Endodermal cell (in vitro differentiated cells): ENCODE results near the gene RSBN1. TPM values are rescaled to one million over a fixed set of nuclear protein-coding genes. Genes with fewer than 3 reads are reported as not detected.

ENCODE experiments used
- DNase-seq: peaks from one replicate; pipeline ENCODE4 v3.0.0-alpha.2; 2017
- H3K27ac ChIP-seq: 2 replicates; pipeline ENCODE4 v1.5.1; 2013; ENCODE audit warnings: mild to moderate bottlenecking, low read depth, low read length, moderate library complexity
- H3K27me3 ChIP-seq: 2 replicates; pipeline ENCODE4 v1.6.1; 2013; ENCODE audit warnings: mild to moderate bottlenecking, low read length, moderate library complexity; ENCODE audit not compliant: insufficient read depth, control insufficient read depth, poor library complexity, severe bottlenecking
- H3K36me3 ChIP-seq: 2 replicates; pipeline ENCODE4 v1.7.0; 2013; ENCODE audit warnings: mild to moderate bottlenecking, low read length, moderate library complexity; ENCODE audit not compliant: control insufficient read depth, insufficient read depth
- H3K4me1 ChIP-seq: one replicate; pipeline ENCODE4 v1.7.0; 2013; ENCODE audit warnings: low read length; ENCODE audit not compliant: control insufficient read depth, insufficient read depth
- H3K4me3 ChIP-seq: 2 replicates; pipeline ENCODE4 v1.5.1; 2013; ENCODE audit warnings: mild to moderate bottlenecking, low read length, moderate library complexity
- H3K9ac ChIP-seq: 2 replicates; pipeline ENCODE4 v1.6.1; 2013; ENCODE audit warnings: mild to moderate bottlenecking, low read length, moderate library complexity; ENCODE audit not compliant: poor library complexity, severe bottlenecking; ENCODE audit errors: extremely low read depth
- H3K9me3 ChIP-seq: 2 replicates; pipeline ENCODE4 v1.6.1; 2013; ENCODE audit warnings: mild to moderate bottlenecking, low read length, moderate library complexity; ENCODE audit not compliant: control insufficient read depth
- H3K27ac Mint-ChIP-seq: 2 replicates; pipeline ENCODE4 v1.8.0; 2020; ENCODE audit warnings: mixed read lengths
- H3K27me3 Mint-ChIP-seq: 2 replicates; pipeline ENCODE4 v1.8.0; 2021; ENCODE audit warnings: mild to moderate bottlenecking, mixed read lengths; ENCODE audit not compliant: insufficient read depth
- H3K36me3 Mint-ChIP-seq: 2 replicates; pipeline ENCODE4 v1.8.0; 2020; ENCODE audit warnings: low read depth, mixed read lengths
- H3K4me1 Mint-ChIP-seq: 2 replicates; pipeline ENCODE4 v1.8.0; 2020; ENCODE audit warnings: mixed read lengths
- H3K4me3 Mint-ChIP-seq: 2 replicates; pipeline ENCODE4 v1.8.0; 2020; ENCODE audit warnings: mild to moderate bottlenecking, moderate library complexity, mixed read lengths
- H3K9me3 Mint-ChIP-seq: 2 replicates; pipeline ENCODE4 v1.8.0; 2020; ENCODE audit warnings: mild to moderate bottlenecking, mixed read lengths
- CTCF ChIP-seq: fragments of 200-600 bp; sonication (generic); conservative IDR thresholded peaks from 2 replicates; pipeline ENCODE4 v1.5.0; 2021; ENCODE audit warnings: antibody characterized with exemption, mild to moderate bottlenecking
- WGBS, 2 experiments: methylation state at CpG; one replicate each; pipeline versions ENCODE4 v1.1.5 to v1.1.7; 2013; ENCODE audit warnings: missing lambda C conversion rate in 2 of 2, mixed read lengths in 1 of 2; ENCODE audit not compliant: insufficient coverage in 1 of 2, insufficient read length in 1 of 2; 5-methylcytosine and 5-hydroxymethylcytosine counted together
- total RNA-seq, 2 donors: library from RNA; stranded (reverse); fragmentation: NEBNext Ultra II Directional in 1 of 2; extraction: Animal tissue kit (Norgen Biotek cat#: 25700) in 1 of 2; gene quantifications; 2 replicates in 1 of 2; 3 replicates in 1 of 2; pipeline ENCODE4 v1.2.1, GENCODE V29; 2021

RSBN1 gene
- total RNA-seq, 2 donors from 2014 or later = 13.7 to 17.5 TPM

- TF ChIP-seq CTCF = no peak
- no peak overlapping the region for H3K4me3 Mint-ChIP-seq
Measured at GRCh38 chr1:113857776-113858175, 45.5 kb upstream of the RSBN1 start.

GRCh38 chr1:113856401-113856790 lies 44.1 kb upstream of the RSBN1 start:
- Histone ChIP-seq H3K9ac (no peak overlapping the region), H3K27me3 (no peaks in the 10 kb centered on the region), H3K4me1 (no peaks in the 10 kb centered on the region), H3K4me3 (no peak overlapping the region), H3K36me3 (no peaks in the 10 kb centered on the region), H3K9me3 (no peaks in the 10 kb centered on the region), H3K27ac (no peak overlapping the region)
- no peaks in the 10 kb centered on the region for H3K27me3 Mint-ChIP-seq
- TF ChIP-seq CTCF = no peak
- no peak overlapping the region for H3K4me3 Mint-ChIP-seq
- no peaks in the 10 kb centered on the region for H3K36me3 Mint-ChIP-seq
- 89 to 100% methylated on average over 2 of the region's 2 CpGs for WGBS, 2 experiments
- no peak for DNase-seq
- no peaks in the 10 kb centered on the region for H3K4me1 Mint-ChIP-seq
- H3K9me3 Mint-ChIP-seq = no peaks in the 10 kb centered on the region
- no peak overlapping the region for H3K27ac Mint-ChIP-seq

More at GRCh38 chr1:113857776-113858175, 45.5 kb upstream of the RSBN1 start:
- Histone ChIP-seq H3K27me3 (no peaks in the 10 kb centered on the region), H3K9ac (no peak overlapping the region), H3K36me3 (no peaks in the 10 kb centered on the region), H3K4me1 (no peaks in the 10 kb centered on the region), H3K9me3 (no peaks in the 10 kb centered on the region), H3K27ac (no peak overlapping the region), H3K4me3 (no peak overlapping the region)
- H3K27ac Mint-ChIP-seq = no peak overlapping the region
- no peaks in the 10 kb centered on the region for H3K9me3 Mint-ChIP-seq
- H3K36me3 Mint-ChIP-seq = no peaks in the 10 kb centered on the region
- H3K4me1 Mint-ChIP-seq = no peaks in the 10 kb centered on the region
- DNase-seq = no peak
- no peaks in the 10 kb centered on the region for H3K27me3 Mint-ChIP-seq
- 88 to 90% methylated on average over 2 to 3 of the region's 3 CpGs for WGBS, 2 experiments

GRCh38 chr1:113855630-113856400 lies 43.5 kb upstream of the RSBN1 start:
- no peak overlapping the region for H3K27ac ChIP-seq
- no peak overlapping the region for H3K27ac Mint-ChIP-seq

More at GRCh38 chr1:113855630-113856400, 43.5 kb upstream of the RSBN1 start:
- H3K4me1 Mint-ChIP-seq = no peaks in the 10 kb centered on the region
- no peak overlapping the region for H3K4me3 ChIP-seq
- no peak for DNase-seq
- H3K9me3 ChIP-seq = no peaks in the 10 kb centered on the region
- no peaks in the 10 kb centered on the region for H3K27me3 ChIP-seq
- H3K27me3 Mint-ChIP-seq = no peaks in the 10 kb centered on the region
- no peak overlapping the region for H3K9ac ChIP-seq
- WGBS, 2 experiments = 95% methylated on average over 4 of the region's 4 CpGs; no CpG with 5 or more reads in 1 of the 2 experiments
- H3K9me3 Mint-ChIP-seq = no peaks in the 10 kb centered on the region
- no peaks in the 10 kb centered on the region for H3K36me3 ChIP-seq
- TF ChIP-seq CTCF = no peak
- no peak overlapping the region for H3K4me3 Mint-ChIP-seq
- H3K36me3 Mint-ChIP-seq = no peaks in the 10 kb centered on the region
- no peaks in the 10 kb centered on the region for H3K4me1 ChIP-seq
